HG02970 (cell line): ENCODE data around the gene MARVELD2.
"Not testable (repeated sequence)": the region's sequence is repeated elsewhere in the genome, so short reads cannot be mapped to it uniquely, and the experiment has no call there.

ENCODE experiments used
- ATAC-seq: cut with Tn5 transposase; IDR thresholded peaks from one replicate; pipeline ENCODE4 v1.9.1; 2021; ENCODE audit warnings: mild to moderate bottlenecking, moderate library complexity, moderate number of reproducible peaks; ENCODE audit not compliant: unreplicated experiment, low FRiP score

The MARVELD2 gene, protein sequence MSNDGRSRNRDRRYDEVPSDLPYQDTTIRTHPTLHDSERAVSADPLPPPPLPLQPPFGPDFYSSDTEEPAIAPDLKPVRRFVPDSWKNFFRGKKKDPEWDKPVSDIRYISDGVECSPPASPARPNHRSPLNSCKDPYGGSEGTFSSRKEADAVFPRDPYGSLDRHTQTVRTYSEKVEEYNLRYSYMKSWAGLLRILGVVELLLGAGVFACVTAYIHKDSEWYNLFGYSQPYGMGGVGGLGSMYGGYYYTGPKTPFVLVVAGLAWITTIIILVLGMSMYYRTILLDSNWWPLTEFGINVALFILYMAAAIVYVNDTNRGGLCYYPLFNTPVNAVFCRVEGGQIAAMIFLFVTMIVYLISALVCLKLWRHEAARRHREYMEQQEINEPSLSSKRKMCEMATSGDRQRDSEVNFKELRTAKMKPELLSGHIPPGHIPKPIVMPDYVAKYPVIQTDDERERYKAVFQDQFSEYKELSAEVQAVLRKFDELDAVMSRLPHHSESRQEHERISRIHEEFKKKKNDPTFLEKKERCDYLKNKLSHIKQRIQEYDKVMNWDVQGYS

GRCh38 chr5:69414885-69415583, at the start of gene MARVELD2:
Gene MARVELD2, plus strand, starts transcription at chr5:69415116. Its CDS starts 4,270 bp downstream, at chr5:69419386.
- no peak for ATAC-seq

DNA sequence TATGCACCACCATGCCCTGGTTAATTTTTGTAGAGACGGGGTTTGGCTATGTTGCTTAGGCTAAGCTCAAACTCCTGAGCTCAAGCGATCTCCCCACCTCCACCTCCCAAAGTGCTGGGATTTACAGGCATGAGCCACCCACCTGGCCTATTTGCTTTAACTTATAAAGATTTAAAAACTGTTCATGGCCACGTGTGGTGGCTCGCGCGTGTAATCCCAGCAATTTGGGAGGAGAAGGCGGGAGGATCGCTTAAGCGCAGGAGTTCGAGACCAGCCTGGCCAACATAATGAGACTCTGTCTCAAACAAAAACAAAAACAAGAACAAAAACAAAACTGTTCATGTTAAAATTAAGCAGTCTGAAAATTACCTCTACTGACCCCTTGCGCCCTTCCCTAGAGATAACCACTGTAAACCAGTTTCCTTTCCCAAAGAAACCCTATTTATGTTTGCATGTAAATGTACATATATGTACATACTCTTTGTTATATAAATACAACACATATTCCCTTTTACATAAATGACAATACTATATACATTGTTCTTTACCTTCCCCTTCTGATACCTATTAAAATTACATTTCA, 47.1 kb upstream of the MARVELD2 start:
- no peak for ATAC-seq

GRCh38 chr5:69368458-69369339, 46.2 kb upstream of the MARVELD2 start:
- no peak for ATAC-seq

- ATAC-seq: peak; percentile 92
Measured at GRCh38 chr5:69369340-69370121, 45.4 kb upstream of the MARVELD2 start, which contains the start of the genes AK6, RAD17 and TAF9. Gene AK6, minus strand, starts transcription at chr5:69369520. Its CDS starts 30 bp downstream, at chr5:69369490. Gene RAD17, plus strand, starts transcription at chr5:69369818. Its CDS starts 2,391 bp downstream, at chr5:69372209. Gene TAF9, minus strand, starts transcription at chr5:69369520. Its CDS starts 3,783 bp downstream, at chr5:69365737.

- not testable (repeated sequence) for ATAC-seq
Measured at GRCh38 chr5:69370335-69370734, 44.6 kb upstream of the MARVELD2 start.

GRCh38 chr5:69372394-69372793, 42.5 kb upstream of the MARVELD2 start:
- ATAC-seq: no peak

DNA sequence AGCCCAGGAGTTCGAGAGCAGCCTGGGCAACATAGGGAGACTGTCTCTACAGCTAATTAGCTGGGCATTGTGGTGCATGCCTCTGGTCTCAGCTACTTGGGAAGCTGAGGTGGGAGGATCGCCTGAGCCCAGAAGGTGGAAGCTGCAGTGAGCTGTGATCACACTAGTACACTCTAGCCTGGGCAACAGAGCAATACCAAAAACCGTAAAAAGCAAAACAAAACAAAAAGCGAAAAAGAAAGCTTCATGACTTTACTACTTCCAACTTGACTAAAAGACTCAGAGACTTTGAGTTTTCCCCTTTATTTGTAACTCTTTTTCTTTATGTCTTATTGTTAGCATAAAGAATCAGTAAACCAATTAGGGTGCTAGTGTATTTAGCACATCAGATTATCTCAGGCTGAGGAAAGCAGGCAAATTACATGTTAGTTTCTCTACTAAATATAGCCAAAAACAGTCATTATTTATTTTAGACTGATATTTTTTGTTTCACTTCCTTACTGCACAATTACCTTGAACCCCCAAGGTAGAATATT, 39.9 kb upstream of the MARVELD2 start:
- peak; percentile 53 for ATAC-seq

GRCh38 chr5:69378376-69378775, 36.5 kb upstream of the MARVELD2 start:
- ATAC-seq: no peak

DNA sequence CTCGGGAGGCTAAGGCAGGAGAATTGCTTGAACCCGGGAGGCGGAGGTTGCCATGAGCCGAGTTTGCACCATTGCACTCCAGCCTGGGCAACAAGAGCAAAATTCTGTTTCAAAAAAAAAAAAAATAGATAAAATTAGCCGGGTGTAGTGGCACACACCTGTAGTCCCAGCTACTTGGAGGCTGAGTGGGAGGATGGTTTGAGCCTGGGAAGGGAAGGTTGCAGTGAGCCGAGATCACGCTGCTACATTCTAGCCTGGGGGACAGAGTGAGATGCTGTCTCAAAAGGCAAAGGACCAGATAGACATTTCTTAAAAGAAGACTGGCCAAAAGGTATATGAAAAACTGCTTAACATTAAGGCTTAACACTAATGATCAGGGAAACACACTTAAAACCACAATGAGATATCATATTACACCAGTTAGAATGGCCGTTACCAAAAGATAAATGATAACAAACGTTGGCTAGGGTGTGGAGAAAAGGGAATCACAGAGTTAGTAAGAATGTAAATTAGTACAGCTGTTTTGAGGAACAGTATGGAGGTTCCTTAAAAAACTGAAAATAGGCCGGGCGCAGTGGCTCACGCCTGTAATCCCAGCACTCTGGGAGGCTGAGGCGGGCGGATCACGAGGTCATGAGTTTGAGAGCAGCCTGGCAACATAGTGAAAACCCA, 10.1 kb upstream of the MARVELD2 start:
- no peak for ATAC-seq

GRCh38 chr5:69415584-69415958, 655 bp downstream of the MARVELD2 start:
- ATAC-seq: no peak

- ATAC-seq: no peak
Measured at GRCh38 chr5:69416180-69416579, 1.3 kb downstream of the MARVELD2 start.

GRCh38 chr5:69416699-69417098, 1.8 kb downstream of the MARVELD2 start:
- no peak for ATAC-seq

DNA sequence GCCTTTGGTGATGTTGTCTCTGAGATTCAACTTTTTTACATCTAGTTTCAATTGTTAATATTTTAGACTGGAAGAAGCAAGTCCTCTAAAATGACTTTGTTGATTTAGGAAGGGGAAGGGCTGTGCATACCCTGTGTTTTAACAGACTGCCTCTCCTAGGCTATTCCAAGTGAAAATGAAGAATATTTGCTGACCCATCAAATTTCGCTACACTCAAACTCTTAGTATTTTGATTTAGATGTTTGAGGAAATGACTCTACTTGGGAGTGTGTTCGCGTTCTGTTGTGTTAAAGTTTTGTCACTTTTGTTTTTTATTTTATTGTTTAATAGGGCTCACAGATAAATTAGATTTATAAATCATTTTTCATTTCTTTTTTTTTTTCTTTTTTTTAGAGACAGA, 3.6 kb downstream of the MARVELD2 start:
- no peak for ATAC-seq

DNA sequence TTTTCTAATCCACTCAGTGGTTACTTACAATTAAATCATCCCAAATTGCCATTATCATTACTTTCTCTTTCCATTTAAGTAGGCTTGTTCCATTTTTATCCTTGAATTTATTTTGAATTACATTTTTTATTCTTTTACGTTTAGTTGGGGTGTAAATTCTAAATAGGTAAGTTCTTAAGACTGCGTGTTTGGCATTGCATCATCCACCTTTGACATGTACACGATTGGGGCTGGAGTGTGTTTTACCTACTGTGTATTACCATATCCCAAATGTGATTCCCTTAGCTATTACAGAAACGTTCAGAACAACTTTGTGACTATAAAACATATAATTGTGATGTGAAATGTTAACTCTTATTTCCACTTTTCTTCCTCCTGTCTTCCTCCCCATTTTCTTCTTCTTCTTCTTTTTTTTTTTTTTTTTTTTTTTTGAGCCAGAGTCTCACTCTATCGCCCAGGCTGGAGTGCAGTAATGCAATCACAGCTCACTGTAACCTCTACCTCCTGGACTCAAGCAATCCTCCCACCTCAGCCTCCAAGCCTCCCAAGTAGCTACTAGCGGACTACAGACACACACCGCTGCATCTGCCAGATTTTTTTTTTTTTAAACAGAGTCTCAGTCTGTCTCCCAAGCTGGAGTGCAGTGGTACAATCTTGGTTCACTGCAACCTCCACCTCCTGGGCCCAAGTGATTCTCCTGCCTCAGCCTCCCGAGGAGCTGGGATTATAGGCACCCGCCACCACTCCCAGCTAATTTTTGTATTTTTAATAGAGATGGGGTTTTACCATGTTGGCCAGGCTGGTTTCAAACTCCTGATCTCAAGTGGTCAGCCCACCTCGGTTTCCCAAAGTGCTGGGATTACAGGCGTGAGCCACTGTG, 16.7 kb downstream of the MARVELD2 start:
- ATAC-seq: no peak

DNA sequence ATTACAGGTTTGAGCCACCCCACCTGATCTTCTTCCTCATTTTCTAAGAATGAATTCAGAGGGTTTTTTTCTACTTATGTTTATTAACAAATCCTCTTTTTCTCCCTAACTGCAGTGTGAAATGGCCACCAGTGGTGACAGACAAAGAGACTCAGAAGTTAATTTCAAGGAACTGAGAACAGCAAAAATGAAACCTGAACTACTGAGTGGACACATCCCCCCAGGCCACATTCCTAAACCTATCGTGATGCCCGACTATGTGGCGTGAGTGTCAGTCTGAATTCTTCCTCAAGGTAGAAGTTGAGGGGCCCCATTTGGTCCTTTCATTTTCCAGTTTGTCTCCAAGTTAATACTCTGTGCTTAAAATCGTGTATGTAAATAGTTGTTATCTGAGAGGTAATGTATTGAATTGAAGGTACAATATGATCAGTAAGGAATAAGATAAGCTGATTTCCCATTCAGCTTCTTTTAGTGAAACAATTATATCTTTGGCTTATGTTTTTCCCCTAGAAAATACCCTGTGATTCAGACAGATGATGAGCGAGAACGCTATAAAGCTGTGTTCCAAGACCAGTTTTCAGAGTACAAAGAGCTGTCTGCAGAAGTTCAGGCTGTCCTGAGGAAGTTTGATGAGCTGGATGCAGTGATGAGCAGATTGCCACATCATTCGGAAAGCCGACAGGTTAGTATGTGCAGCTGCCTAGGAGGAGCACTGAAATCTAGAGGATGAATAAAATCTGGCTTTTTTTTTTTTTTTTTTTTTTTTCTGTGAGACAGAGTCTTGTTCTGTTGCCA, 17.7 kb downstream of the MARVELD2 start:
- ATAC-seq: no peak

GRCh38 chr5:69435276-69435884, 20.5 kb downstream of the MARVELD2 start:
- not testable (repeated sequence) for ATAC-seq
